ENCODE measurements around the gene SPRED2. TPM values are rescaled to one million over a fixed set of nuclear protein-coding genes. Genes with fewer than 3 reads are reported as not detected.

Gene SPRED2
- total RNA-seq, 2 donors from 2014 or later: 1.6 to 4.8 TPM

GRCh38 chr2:65357959-65358294, 74.5 kb downstream of the SPRED2 start:
- no peak for ATAC-seq
- H3K36me3 Mint-ChIP-seq (ENCODE audit: low read depth): no peaks in the 10 kb centered on the region
- H3K27me3 Mint-ChIP-seq: no peaks in the 10 kb centered on the region
- H3K4me1 Mint-ChIP-seq: peaks cover 2% of the 10 kb centered on the region
- DNase-seq: no peak
- H3K27ac Mint-ChIP-seq: no peak overlapping the region
- H3K4me3 Mint-ChIP-seq: no peak overlapping the region
- H3K9me3 ChIP-seq (ENCODE audit: control insufficient read depth, low read length, poor library complexity, severe bottlenecking): no peaks in the 10 kb centered on the region

GRCh38 chr2:65357095-65357958, 75.1 kb downstream of the SPRED2 start:
- Mint-ChIP-seq H3K36me3 (ENCODE audit: low read depth) (no peaks in the 10 kb centered on the region), H3K27ac (no peak overlapping the region), H3K4me3 (no peak overlapping the region), H3K4me1 (peaks cover 2% of the 10 kb centered on the region), H3K27me3 (no peaks in the 10 kb centered on the region)
- no peaks in the 10 kb centered on the region for H3K9me3 ChIP-seq (ENCODE audit: control insufficient read depth, low read length, poor library complexity, severe bottlenecking)
- DNase-seq: no peak
- no peak for ATAC-seq

GRCh38 chr2:65355186-65355831, 77.1 kb downstream of the SPRED2 start:
- H3K36me3 Mint-ChIP-seq (ENCODE audit: low read depth): no peaks in the 10 kb centered on the region
- H3K27me3 Mint-ChIP-seq: no peaks in the 10 kb centered on the region
- no peak overlapping the region for H3K27ac Mint-ChIP-seq
- DNase-seq: no peak
- H3K4me1 Mint-ChIP-seq: peaks cover 3% of the 10 kb centered on the region
- no peak for ATAC-seq
- no peaks in the 10 kb centered on the region for H3K9me3 ChIP-seq (ENCODE audit: control insufficient read depth, low read length, poor library complexity, severe bottlenecking)
- H3K4me3 Mint-ChIP-seq: no peak overlapping the region

GRCh38 chr2:65354773-65355172, 77.6 kb downstream of the SPRED2 start:
- no peaks in the 10 kb centered on the region for H3K9me3 ChIP-seq (ENCODE audit: control insufficient read depth, low read length, poor library complexity, severe bottlenecking)
- no peaks in the 10 kb centered on the region for H3K36me3 Mint-ChIP-seq (ENCODE audit: low read depth)

GRCh38 chr2:65353927-65354326, 78.5 kb downstream of the SPRED2 start:
- H3K36me3 Mint-ChIP-seq (ENCODE audit: low read depth): no peaks in the 10 kb centered on the region
- DNase-seq (no peak), ATAC-seq (no peak)
- H3K4me3 Mint-ChIP-seq: no peak overlapping the region
- H3K27me3 Mint-ChIP-seq: no peaks in the 10 kb centered on the region
- no peak overlapping the region for H3K27ac Mint-ChIP-seq
- no peaks in the 10 kb centered on the region for H3K9me3 ChIP-seq (ENCODE audit: control insufficient read depth, low read length, poor library complexity, severe bottlenecking)
- peaks cover 3% of the 10 kb centered on the region for H3K4me1 Mint-ChIP-seq

More at GRCh38 chr2:65354773-65355172, 77.6 kb downstream of the SPRED2 start:
- Mint-ChIP-seq H3K4me3 (no peak overlapping the region), H3K4me1 (peaks cover 3% of the 10 kb centered on the region), H3K27me3 (no peaks in the 10 kb centered on the region), H3K27ac (no peak overlapping the region)
- ATAC-seq: no peak
- no peak for DNase-seq

GRCh38 chr2:65353046-65353445, 79.4 kb downstream of the SPRED2 start:
- Mint-ChIP-seq H3K27ac (no peak overlapping the region), H3K4me3 (no peak overlapping the region), H3K36me3 (ENCODE audit: low read depth) (peaks cover 2% of the 10 kb centered on the region), H3K27me3 (no peaks in the 10 kb centered on the region), H3K4me1 (peaks cover 3% of the 10 kb centered on the region)
- no peak for DNase-seq
- H3K9me3 ChIP-seq (ENCODE audit: control insufficient read depth, low read length, poor library complexity, severe bottlenecking): no peaks in the 10 kb centered on the region
- ATAC-seq: no peak

- Mint-ChIP-seq H3K4me1 (peaks cover 3% of the 10 kb centered on the region), H3K36me3 (ENCODE audit: low read depth) (peaks cover 6% of the 10 kb centered on the region), H3K27me3 (no peaks in the 10 kb centered on the region), H3K27ac (no peak overlapping the region), H3K4me3 (no peak overlapping the region)
- DNase-seq (no peak), ATAC-seq (no peak)
- no peaks in the 10 kb centered on the region for H3K9me3 ChIP-seq (ENCODE audit: control insufficient read depth, low read length, poor library complexity, severe bottlenecking)
Observed at GRCh38 chr2:65351948-65352595, 80.3 kb downstream of the SPRED2 start.

- Mint-ChIP-seq H3K27ac (no peak overlapping the region), H3K4me3 (no peak overlapping the region), H3K27me3 (no peaks in the 10 kb centered on the region), H3K4me1 (peaks cover 3% of the 10 kb centered on the region), H3K36me3 (ENCODE audit: low read depth) (peaks cover 6% of the 10 kb centered on the region)
- no peak for DNase-seq
- no peak for ATAC-seq
- no peaks in the 10 kb centered on the region for H3K9me3 ChIP-seq (ENCODE audit: control insufficient read depth, low read length, poor library complexity, severe bottlenecking)
Observed at GRCh38 chr2:65351234-65351947, 81.0 kb downstream of the SPRED2 start.

GRCh38 chr2:65350651-65351056, 81.7 kb downstream of the SPRED2 start:
- ATAC-seq: no peak
- no peak for DNase-seq
- no peaks in the 10 kb centered on the region for H3K27me3 Mint-ChIP-seq
- H3K4me1 Mint-ChIP-seq: peaks cover 3% of the 10 kb centered on the region
- H3K9me3 ChIP-seq (ENCODE audit: control insufficient read depth, low read length, poor library complexity, severe bottlenecking): no peaks in the 10 kb centered on the region
- no peak overlapping the region for H3K4me3 Mint-ChIP-seq
- H3K27ac Mint-ChIP-seq: no peak overlapping the region
- peaks cover 6% of the 10 kb centered on the region for H3K36me3 Mint-ChIP-seq (ENCODE audit: low read depth)

GRCh38 chr2:65349863-65350262, 82.5 kb downstream of the SPRED2 start:
- ATAC-seq: no peak
- Mint-ChIP-seq H3K36me3 (ENCODE audit: low read depth) (peaks cover 6% of the 10 kb centered on the region), H3K27me3 (no peaks in the 10 kb centered on the region), H3K4me1 (peaks cover 3% of the 10 kb centered on the region), H3K27ac (no peak overlapping the region), H3K4me3 (no peak overlapping the region)
- DNase-seq: no peak
- H3K9me3 ChIP-seq (ENCODE audit: control insufficient read depth, low read length, poor library complexity, severe bottlenecking): no peaks in the 10 kb centered on the region

- ATAC-seq (no peak), DNase-seq (no peak)
- H3K36me3 Mint-ChIP-seq (ENCODE audit: low read depth): peaks cover 6% of the 10 kb centered on the region
- H3K4me1 Mint-ChIP-seq: peaks cover 3% of the 10 kb centered on the region
- no peaks in the 10 kb centered on the region for H3K9me3 ChIP-seq (ENCODE audit: control insufficient read depth, low read length, poor library complexity, severe bottlenecking)
- no peaks in the 10 kb centered on the region for H3K27me3 Mint-ChIP-seq
- H3K4me3 Mint-ChIP-seq: no peak overlapping the region
- H3K27ac Mint-ChIP-seq: no peak overlapping the region
Observed at GRCh38 chr2:65347913-65348312, 84.5 kb downstream of the SPRED2 start.

- H3K9me3 ChIP-seq (ENCODE audit: control insufficient read depth, low read length, poor library complexity, severe bottlenecking): no peaks in the 10 kb centered on the region
- Mint-ChIP-seq H3K4me3 (no peak overlapping the region), H3K4me1 (no peaks in the 10 kb centered on the region), H3K36me3 (ENCODE audit: low read depth) (peaks cover 6% of the 10 kb centered on the region), H3K27ac (no peak overlapping the region), H3K27me3 (no peaks in the 10 kb centered on the region)
- ATAC-seq (no peak), DNase-seq (no peak)
Observed at GRCh38 chr2:65345631-65346030, 86.8 kb downstream of the SPRED2 start.

- H3K4me1 Mint-ChIP-seq: no peaks in the 10 kb centered on the region
- H3K27me3 Mint-ChIP-seq: no peaks in the 10 kb centered on the region
- no peak overlapping the region for H3K4me3 Mint-ChIP-seq
Observed at GRCh38 chr2:65344689-65345088, 87.7 kb downstream of the SPRED2 start.

More at GRCh38 chr2:65344689-65345088, 87.7 kb downstream of the SPRED2 start:
- Mint-ChIP-seq H3K36me3 (ENCODE audit: low read depth) (peaks cover 6% of the 10 kb centered on the region), H3K27ac (no peak overlapping the region)
- DNase-seq: no peak
- H3K9me3 ChIP-seq (ENCODE audit: control insufficient read depth, low read length, poor library complexity, severe bottlenecking): no peaks in the 10 kb centered on the region
- no peak for ATAC-seq
